Measurements from ENCODE around the gene MBD4.
"Not testable (repeated sequence)": the region's sequence is repeated elsewhere in the genome, so short reads cannot be mapped to it uniquely, and the experiment has no call there.

Gene MBD4

GRCh38 chr3:129384594-129385323, 55.0 kb downstream of the MBD4 start:
- TF ChIP-seq CTCF (IDR thresholded peaks at IDR 0.05; ENCODE audit: extremely low read depth, missing control alignments) = no peak
- no peak for DNase-seq (ENCODE audit: low spot score)

- DNase-seq (ENCODE audit: low spot score) = not testable (repeated sequence)
These were observed 55.6 kb downstream of the MBD4 start for GRCh38 chr3:129384103-129384502.

- DNase-seq (ENCODE audit: low spot score) = peak; percentile 75
- peak; percentile 58 for TF ChIP-seq CTCF (IDR thresholded peaks at IDR 0.05; ENCODE audit: extremely low read depth, missing control alignments)
These were observed 56.4 kb downstream of the MBD4 start for GRCh38 chr3:129383292-129383860.

- DNase-seq (ENCODE audit: low spot score) = no peak
- no peak for TF ChIP-seq CTCF (IDR thresholded peaks at IDR 0.05; ENCODE audit: extremely low read depth, missing control alignments)
These were observed 57.4 kb downstream of the MBD4 start for GRCh38 chr3:129382366-129382765.

All from GM20000 (cell line).